ENCODE measurements around the gene IDH1. TPM values are rescaled to one million over a fixed set of nuclear protein-coding genes. Genes with fewer than 3 reads are reported as not detected.

The IDH1 gene
- total and polyA plus RNA-seq, 2 of the 4 experiments (the other 2 are of a cell fraction): 53.5 to 77.1 TPM

GRCh38 chr2:208235860-208236259 is 19.0 kb downstream of the IDH1 start:
- H3K9me1 ChIP-seq (ENCODE audit: insufficient read depth, low read length): no peaks in the 10 kb centered on the region
- ChIA-PET POLR2A (ENCODE audit: unreplicated experiment) (no interaction called here), CTCF (no interaction called here)
- H3K4ac ChIP-seq (ENCODE audit: low read depth, low read length): no peak overlapping the region
- H2BK5ac ChIP-seq (ENCODE audit: low read depth, low read length, poor library complexity, severe bottlenecking): no peak overlapping the region
- H2AK5ac ChIP-seq (ENCODE audit: low read depth, low read length): no peak overlapping the region
- H2BK15ac ChIP-seq (ENCODE audit: low read depth, low read length): no peak overlapping the region
- no peak overlapping the region for H4K8ac ChIP-seq (ENCODE audit: low read depth in 2 of 2, low read length in 2 of 2)
- H4K5ac ChIP-seq (ENCODE audit: low read depth, low read length): no peak overlapping the region
- H3K27ac ChIP-seq (ENCODE audit: insufficient read depth, low read length): no peak overlapping the region
- H3K27me3 ChIP-seq (ENCODE audit: control insufficient read depth, insufficient read depth, low read length): no peaks in the 10 kb centered on the region
- dilution Hi-C loops (cut with HindIII; ENCODE audit: low sequenced_read_pairs, unreplicated experiment): no loop called here
- no peak overlapping the region for H3K9ac ChIP-seq (ENCODE audit: low read depth, low read length)
- no peaks in the 10 kb centered on the region for H3K79me1 ChIP-seq (ENCODE audit: low read depth in 1 of 2, low read length in 2 of 2)
- no peak for TF ChIP-seq BHLHE40 (IDR thresholded peaks at IDR 0.05; ENCODE audit: low read depth, low read length)
- no peak for TF ChIP-seq MAFK (IDR thresholded peaks at IDR 0.05; ENCODE audit: low read depth, low read length)
- TF ChIP-seq SMC3 (IDR thresholded peaks at IDR 0.05; ENCODE audit: low read depth, low read length): no peak
- H3K4me2 ChIP-seq (ENCODE audit: low read depth, low read length): no peak overlapping the region
- H2BK120ac ChIP-seq (ENCODE audit: low read depth, low read length): no peak overlapping the region
- H3K23ac ChIP-seq (ENCODE audit: low read depth, low read length): no peak overlapping the region
- no peak overlapping the region for H3K14ac ChIP-seq (replicated peaks; ENCODE audit: low read depth, low read length)
- H3K36me3 ChIP-seq (ENCODE audit: control insufficient read depth, insufficient read depth, low read length): peaks cover 13% of the 10 kb centered on the region
- no peaks in the 10 kb centered on the region for H3K4me1 ChIP-seq (ENCODE audit: control insufficient read depth, insufficient read depth, low read length)
- no peak for DNase-seq
- no peak overlapping the region for H3K56ac ChIP-seq (ENCODE audit: extremely low read depth, insufficient read depth, low read length)
- no peak for ATAC-seq (ENCODE audit: low read depth)
- H2BK20ac ChIP-seq (ENCODE audit: low read depth, low read length): no peak overlapping the region
- no peaks in the 10 kb centered on the region for H4K20me1 ChIP-seq (ENCODE audit: insufficient read depth, low read length)
- intact Hi-C loops (cut with micrococcal nuclease): no loop called here
- in situ Hi-C loops (cut with MboI; ENCODE audit: low sequenced_read_pairs): no loop called here
- no CpG with 5 or more reads among the region's 2 CpGs for WGBS, 2 experiments (ENCODE audit: extremely low coverage in 2 of 2, insufficient read length in 1 of 2)
- no TSS peak for BruUV-seq (replicated peaks)
- H2AK9ac ChIP-seq (replicated peaks; ENCODE audit: low read depth, low read length, poor library complexity): no peak overlapping the region
- no peak overlapping the region for H4K91ac ChIP-seq (ENCODE audit: insufficient read depth, low read depth, low read length)
- no peak overlapping the region for H3K4me3 ChIP-seq (ENCODE audit: insufficient read depth, low read depth, low read length)
- no peaks in the 10 kb centered on the region for H3K9me3 ChIP-seq (ENCODE audit: control insufficient read depth, insufficient read depth, low read length)
- no peak overlapping the region for H3K18ac ChIP-seq (ENCODE audit: low read depth, low read length)
- no peak overlapping the region for H2AFZ ChIP-seq (replicated peaks; ENCODE audit: low read length, poor library complexity)

Data from IMR-90 (cell line).